SU-DHL-6 (cell line): Measurements from ENCODE around the gene CCL24.
"Not testable (repeated sequence)": the region's sequence is repeated elsewhere in the genome, so short reads cannot be mapped to it uniquely, and the experiment has no call there.

Experiments
- H2AFZ ChIP-seq: fragments of 200-600 bp; sonication (generic); 2 replicates; pipeline ENCODE4 v1.6.1; 2014; ENCODE audit warnings: low read depth, mild to moderate bottlenecking, moderate library complexity, mixed read lengths, antibody characterized with exemption, low read length; ENCODE audit not compliant: severe bottlenecking
- H3F3A ChIP-seq: fragments of 200-600 bp; shearing (Covaris generic); 2 replicates; pipeline ENCODE4 v1.6.0; 2016; ENCODE audit warnings: antibody characterized with exemption, mild to moderate bottlenecking; ENCODE audit not compliant: insufficient read depth
- H3K27ac ChIP-seq: fragments of 200-600 bp; sonication (generic); 2 replicates; pipeline ENCODE4 v1.5.1; 2016; ENCODE audit warnings: low read depth, mild to moderate bottlenecking, low read length, moderate library complexity, mixed read lengths
- H3K27me3 ChIP-seq: fragments of 200-600 bp; sonication (generic), shearing (Covaris generic); 2 replicates; pipeline ENCODE4 v1.6.0; 2014; ENCODE audit warnings: mild to moderate bottlenecking, low read length
- H3K36me3 ChIP-seq: fragments of 200-600 bp; sonication (generic); 2 replicates; pipeline ENCODE4 v1.6.1; 2014; ENCODE audit warnings: mild to moderate bottlenecking, low read length, mixed read lengths
- H3K4me2 ChIP-seq: fragments of 300-600, 200-600 bp; shearing (Covaris generic), sonication (generic); 2 replicates; pipeline ENCODE4 v1.6.0; 2014; ENCODE audit warnings: low read length, low read depth, mild to moderate bottlenecking; ENCODE audit not compliant: poor library complexity, severe bottlenecking
- H3K4me3 ChIP-seq: fragments of 200-600 bp; sonication (generic); 2 replicates; pipeline ENCODE4 v1.5.1; 2014; ENCODE audit warnings: antibody characterized with exemption, low read length, mild to moderate bottlenecking, mixed read lengths; ENCODE audit not compliant: insufficient read depth, poor library complexity, severe bottlenecking
- H3K79me2 ChIP-seq: fragments of 200-600 bp; sonication (generic); 2 replicates; pipeline ENCODE4 v1.6.1; 2014; ENCODE audit warnings: mild to moderate bottlenecking, low read length, moderate library complexity; ENCODE audit not compliant: insufficient read depth
- H3K9ac ChIP-seq: fragments of 200-600 bp; sonication (generic); 2 replicates; pipeline ENCODE4 v1.7.0; 2014; ENCODE audit warnings: mild to moderate bottlenecking, low read length
- H3K9me2 ChIP-seq: fragments of 200-600 bp; sonication (generic); replicated peaks from 2 replicates; pipeline ENCODE4 v1.6.1; 2014; ENCODE audit warnings: low read length; ENCODE audit not compliant: insufficient read depth
- H3K9me3 ChIP-seq: fragments of 200-600 bp; sonication (generic); 2 replicates; pipeline ENCODE4 v1.6.1; 2014; ENCODE audit warnings: low read length, mixed read lengths; ENCODE audit not compliant: insufficient read depth
- H4K20me1 ChIP-seq: fragments of 200-600 bp; sonication (generic); 2 replicates; pipeline ENCODE4 v1.6.1; 2014; ENCODE audit warnings: low read depth, mild to moderate bottlenecking, antibody characterized with exemption, low read length, moderate library complexity, mixed read lengths
- CTCF ChIP-seq: fragments of 200-600 bp; sonication (generic); IDR thresholded peaks from one replicate; pipeline ENCODE4 v1.5.1; 2017; ENCODE audit warnings: antibody characterized with exemption, mild to moderate bottlenecking, low read length, moderate library complexity; ENCODE audit not compliant: insufficient read depth, poor library complexity, severe bottlenecking
- EZH2phosphoT487 ChIP-seq: fragments of 200-600 bp; sonication (generic), shearing (Covaris generic); conservative IDR thresholded peaks from 2 replicates; pipeline ENCODE4 v1.6.1; 2018; ENCODE audit warnings: mild to moderate bottlenecking, antibody characterized with exemption, low read length, moderate library complexity, mixed read lengths

CCL24 gene

GRCh38 chr7:75793676-75794075 is 19.9 kb downstream of the CCL24 start:
- Histone ChIP-seq H3F3A (no peaks in the 10 kb centered on the region), H3K4me3 (no peak overlapping the region), H3K4me2 (no peak overlapping the region), H3K27me3 (no peaks in the 10 kb centered on the region), H3K9me3 (no peaks in the 10 kb centered on the region), H3K27ac (no peak overlapping the region), H4K20me1 (no peaks in the 10 kb centered on the region), H3K9me2 (no peaks in the 10 kb centered on the region), H3K79me2 (no peaks in the 10 kb centered on the region), H3K36me3 (no peaks in the 10 kb centered on the region), H3K9ac (no peak overlapping the region), H2AFZ (no peak overlapping the region)
- TF ChIP-seq CTCF (no peak), EZH2phosphoT487 (no peak)

GRCh38 chr7:75792567-75792966 is 21.0 kb downstream of the CCL24 start:
- H3K9me3 ChIP-seq, H3K36me3 ChIP-seq, H2AFZ ChIP-seq, H3K9ac ChIP-seq, H3K4me2 ChIP-seq, H3K27me3 ChIP-seq, H4K20me1 ChIP-seq, H3K9me2 ChIP-seq, H3K79me2 ChIP-seq, H3K4me3 ChIP-seq, H3K27ac ChIP-seq, H3F3A ChIP-seq: not testable (repeated sequence)

GRCh38 chr7:75789361-75789924 is 24.2 kb downstream of the CCL24 start:
- H3K4me2 ChIP-seq, result no peak overlapping the region
- no peak overlapping the region for H3K4me3 ChIP-seq
- no peaks in the 10 kb centered on the region for H3K79me2 ChIP-seq
- no peaks in the 10 kb centered on the region for H3K36me3 ChIP-seq
- no peak overlapping the region for H3K9ac ChIP-seq
- H4K20me1 ChIP-seq, result no peaks in the 10 kb centered on the region
- H3K9me3 ChIP-seq, result no peaks in the 10 kb centered on the region
- TF ChIP-seq CTCF, result no peak
- TF ChIP-seq EZH2phosphoT487, result no peak
- H3F3A ChIP-seq, result no peaks in the 10 kb centered on the region
- no peaks in the 10 kb centered on the region for H3K27me3 ChIP-seq
- H3K9me2 ChIP-seq, result no peaks in the 10 kb centered on the region
- no peak overlapping the region for H3K27ac ChIP-seq
- no peak overlapping the region for H2AFZ ChIP-seq

- H4K20me1 ChIP-seq, H3K27me3 ChIP-seq, H2AFZ ChIP-seq, H3K9me3 ChIP-seq, H3K27ac ChIP-seq, H3K4me3 ChIP-seq, H3K36me3 ChIP-seq, H3K9ac ChIP-seq, H3K79me2 ChIP-seq, H3F3A ChIP-seq, H3K4me2 ChIP-seq, H3K9me2 ChIP-seq: not testable (repeated sequence)
Measured at GRCh38 chr7:75788154-75788847, 25.3 kb downstream of the CCL24 start.

GRCh38 chr7:75783058-75783457 is 30.5 kb downstream of the CCL24 start:
- H3K79me2 ChIP-seq, result not testable (repeated sequence)

GRCh38 chr7:75780647-75781273 is 32.8 kb downstream of the CCL24 start:
- not testable (repeated sequence) for H3K9me3 ChIP-seq, H3K79me2 ChIP-seq, H3F3A ChIP-seq, H3K27me3 ChIP-seq, H3K36me3 ChIP-seq, H4K20me1 ChIP-seq, H3K4me2 ChIP-seq, H3K9ac ChIP-seq, H3K4me3 ChIP-seq, H3K9me2 ChIP-seq, H3K27ac ChIP-seq, H2AFZ ChIP-seq

More at GRCh38 chr7:75783058-75783457, 30.5 kb downstream of the CCL24 start:
- not testable (repeated sequence) for H3F3A ChIP-seq, H4K20me1 ChIP-seq, H2AFZ ChIP-seq, H3K27me3 ChIP-seq, H3K4me2 ChIP-seq, H3K27ac ChIP-seq, H3K9me3 ChIP-seq, H3K4me3 ChIP-seq, H3K9me2 ChIP-seq, H3K36me3 ChIP-seq, H3K9ac ChIP-seq
